ENCODE data around the gene LCLAT1. TPM values are rescaled to one million over a fixed set of nuclear protein-coding genes. Genes with fewer than 3 reads are reported as not detected.

The LCLAT1 gene
- total RNA-seq, 1 experiment from 2014 or later: 32.9 TPM

- Histone ChIP-seq H2BK5ac (ENCODE audit: insufficient read length, low read length) (no peak overlapping the region), H3K79me2 (ENCODE audit: insufficient read depth, low read length) (no peaks in the 10 kb centered on the region), H2BK20ac (ENCODE audit: low read depth, low read length, poor library complexity, severe bottlenecking) (no peak overlapping the region), H3K27ac (ENCODE audit: insufficient read length, low read depth, low read length) (no peak overlapping the region), H3K9ac (ENCODE audit: extremely low read depth, insufficient read length, low read length) (no peak overlapping the region), H3K4ac (ENCODE audit: low read depth, low read length) (no peak overlapping the region), H3K4me1 (ENCODE audit: insufficient read depth, low read length) (no peaks in the 10 kb centered on the region), H3K27me3 (ENCODE audit: insufficient read depth, low read length) (no peaks in the 10 kb centered on the region), H3K23ac (ENCODE audit: insufficient read length, low read depth, low read length) (no peak overlapping the region), H2BK15ac (ENCODE audit: low read depth, low read length) (no peak overlapping the region), H3K14ac (ENCODE audit: insufficient read depth, low read length) (no peak overlapping the region), H3K9me3 (ENCODE audit: control insufficient read depth, low read depth, low read length) (no peaks in the 10 kb centered on the region), H2AFZ (ENCODE audit: low read length) (no peak overlapping the region), H3K23me2 (ENCODE audit: insufficient read length, low read depth, low read length, poor library complexity, severe bottlenecking) (no peaks in the 10 kb centered on the region), H3K18ac (ENCODE audit: insufficient read length, low read depth, low read length) (no peak overlapping the region), H2BK120ac (ENCODE audit: low read depth, low read length, poor library complexity, severe bottlenecking) (no peak overlapping the region), H4K91ac (ENCODE audit: insufficient read length, low read depth, low read length) (no peak overlapping the region), H4K8ac (replicated peaks; ENCODE audit: insufficient read length, low read depth, low read length) (no peak overlapping the region), H3K79me1 (ENCODE audit: insufficient read depth, low read depth, low read length, poor library complexity, severe bottlenecking) (no peaks in the 10 kb centered on the region), H4K5ac (ENCODE audit: insufficient read length, low read depth, low read length) (no peak overlapping the region), H2AK5ac (ENCODE audit: insufficient read length, low read length) (no peak overlapping the region), H3K4me2 (ENCODE audit: insufficient read depth, insufficient read length, low read length) (no peak overlapping the region), H3T11ph (ENCODE audit: low read length) (no peak overlapping the region), H2BK12ac (ENCODE audit: insufficient read length, low read depth, low read length) (no peak overlapping the region), H3K56ac (ENCODE audit: insufficient read length, low read depth, low read length) (no peak overlapping the region), H4K20me1 (ENCODE audit: control insufficient read depth, insufficient read depth, insufficient read length) (no peaks in the 10 kb centered on the region)
- no CpG with 5 or more reads among the region's 1 CpG for WGBS (ENCODE audit: extremely low coverage, insufficient read length, low lambda C conversion rate)
- H3K4me3 Mint-ChIP-seq: no peak overlapping the region
- peaks cover 1 to 4% (median 3%) of the 10 kb centered on the region in 3 experiments; a peak in 5 of 7 replicates for H3K36me3 Mint-ChIP-seq (ENCODE audit: insufficient read depth in 1 of 3, low read depth in 3 of 3)
- H3K4me1 Mint-ChIP-seq: peaks cover 10 to 15% of the 10 kb centered on the region in 2 experiments
- DNase-seq: no peak
- TF ChIP-seq CTCF (conservative IDR thresholded peaks at IDR 0.05): no peak
- H3K27me3 Mint-ChIP-seq (ENCODE audit: low read depth): no peaks in the 10 kb centered on the region
- no peaks in the 10 kb centered on the region; a peak in 1 of 5 replicates for H3K9me3 Mint-ChIP-seq
- no peak overlapping the region for H3K27ac Mint-ChIP-seq
These were observed 98.8 kb downstream of the LCLAT1 start for GRCh38 chr2:30545875-30546274.

Data from H9 (cell line).